GM12864 (cell line): Measurements from ENCODE around the gene TNFAIP2.
"Not testable (repeated sequence)": the region's sequence is repeated elsewhere in the genome, so short reads cannot be mapped to it uniquely, and the experiment has no call there.

Experiments
- DNase-seq: peaks from one replicate; pipeline ENCODE4 v3.0.0-alpha.2; 2011; ENCODE audit warnings: low read depth
- H3K4me3 ChIP-seq: 2 replicates; pipeline ENCODE4 v1.5.1; 2011; ENCODE audit warnings: mild to moderate bottlenecking, low read depth, low read length, control low read depth
- CTCF ChIP-seq: IDR thresholded peaks from 2 replicates; pipeline ENCODE4 v1.5.1; 2011; ENCODE audit warnings: low read depth, mild to moderate bottlenecking, moderate library complexity, low read length, control low read depth, inconsistent platforms; ENCODE audit errors: missing control alignments

Gene TNFAIP2

GRCh38 chr14:103115845-103116572 lies 7.3 kb upstream of the TNFAIP2 start:
- DNase-seq, result no peak
- no peak overlapping the region for H3K4me3 ChIP-seq
- no peak for TF ChIP-seq CTCF

- TF ChIP-seq CTCF, result no peak
- DNase-seq, result no peak
- H3K4me3 ChIP-seq, result no peak overlapping the region
Measured at GRCh38 chr14:103116636-103117035, 6.6 kb upstream of the TNFAIP2 start.

DNA sequence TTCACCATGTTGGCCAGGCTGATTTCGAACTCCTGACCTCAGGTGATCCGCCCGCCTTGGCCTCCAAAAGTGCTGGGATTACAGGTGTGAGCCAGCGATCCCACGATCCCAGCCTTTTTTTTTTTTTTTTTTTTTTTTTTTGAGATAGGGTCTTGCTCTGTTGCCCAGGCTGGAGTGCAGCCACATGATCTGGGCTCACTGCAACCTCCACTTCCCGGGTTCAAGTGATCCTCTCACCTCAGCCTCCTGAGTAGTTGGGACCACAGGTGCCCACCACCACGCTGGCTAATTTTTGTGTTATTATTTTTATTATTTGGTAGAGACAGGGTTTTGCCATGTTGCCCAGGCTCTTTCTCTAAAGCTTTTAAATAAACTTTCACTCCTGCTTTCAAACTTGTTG lies 5.8 kb upstream of the TNFAIP2 start:
- H3K4me3 ChIP-seq, DNase-seq: not testable (repeated sequence)

DNA sequence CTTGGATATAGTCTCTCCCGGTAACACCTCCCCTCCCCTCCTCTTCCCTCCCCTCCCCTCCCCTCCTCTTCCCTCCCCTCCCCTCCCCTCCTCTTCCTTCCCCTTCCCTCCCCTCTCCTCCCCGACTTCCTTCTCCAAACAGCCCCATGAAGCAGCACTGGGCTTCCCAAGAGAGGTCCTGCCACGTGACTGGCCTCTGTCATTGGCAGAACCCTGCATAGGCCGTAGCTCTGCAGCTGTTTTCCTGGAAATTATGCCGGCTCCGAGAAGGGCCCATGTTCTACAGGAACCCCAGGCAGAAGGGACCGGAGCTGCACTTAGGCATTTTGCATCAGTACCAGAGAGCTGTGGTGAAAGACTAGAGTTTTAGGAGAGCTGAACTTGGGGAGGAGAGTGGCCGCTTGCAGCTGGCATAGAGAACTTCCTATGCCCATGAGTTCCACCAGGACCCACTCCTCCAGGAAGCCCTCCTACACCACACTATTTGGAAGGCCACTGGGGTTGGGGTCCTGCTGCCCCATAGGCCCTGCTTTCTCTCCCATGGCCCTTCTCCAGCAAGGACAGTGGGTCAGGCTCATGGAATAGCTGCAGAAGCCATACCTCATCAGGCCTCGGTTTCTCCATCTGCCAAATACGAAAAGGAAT lies 5.1 kb upstream of the TNFAIP2 start:
- TF ChIP-seq CTCF, result no peak
- DNase-seq, result no peak
- H3K4me3 ChIP-seq, result no peak overlapping the region

GRCh38 chr14:103118663-103119404 lies 4.4 kb upstream of the TNFAIP2 start:
- H3K4me3 ChIP-seq, result no peak overlapping the region
- TF ChIP-seq CTCF, result no peak
- no peak for DNase-seq

GRCh38 chr14:103119527-103119926 lies 3.7 kb upstream of the TNFAIP2 start:
- DNase-seq, H3K4me3 ChIP-seq: not testable (repeated sequence)

- TF ChIP-seq CTCF, result no peak
- no peak overlapping the region for H3K4me3 ChIP-seq
- DNase-seq, result no peak
Measured at GRCh38 chr14:103121121-103121845, 2.0 kb upstream of the TNFAIP2 start.
